Measurements from ENCODE around the gene OR51B5.
"Not testable (repeated sequence)": the region's sequence is repeated elsewhere in the genome, so short reads cannot be mapped to it uniquely, and the experiment has no call there.

OR51B5 gene

GRCh38 chr11:5336331-5336730 lies 7.0 kb downstream of the OR51B5 start:
- no peak for DNase-seq (ENCODE audit: low read depth, low spot score)

DNA sequence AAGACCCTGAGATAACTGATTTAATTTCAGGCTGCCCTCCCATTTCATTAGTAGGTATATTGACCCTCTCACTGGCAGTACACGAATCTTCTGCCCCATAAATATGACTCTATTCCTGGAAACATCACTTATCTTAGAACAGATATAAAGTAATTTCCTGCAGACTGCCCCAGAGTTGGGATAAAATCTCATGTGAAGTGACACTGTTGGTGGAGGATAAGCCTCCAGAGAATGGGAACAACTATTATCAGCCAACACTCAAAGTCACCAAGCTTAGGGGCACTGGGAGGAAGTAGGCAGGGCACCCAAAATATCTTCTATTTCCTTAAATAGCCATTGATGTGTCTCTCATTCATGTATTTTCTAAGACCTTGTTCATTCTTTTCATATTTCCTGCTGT lies 8.2 kb downstream of the OR51B5 start:
- no peak for DNase-seq (ENCODE audit: low read depth, low spot score)

DNA sequence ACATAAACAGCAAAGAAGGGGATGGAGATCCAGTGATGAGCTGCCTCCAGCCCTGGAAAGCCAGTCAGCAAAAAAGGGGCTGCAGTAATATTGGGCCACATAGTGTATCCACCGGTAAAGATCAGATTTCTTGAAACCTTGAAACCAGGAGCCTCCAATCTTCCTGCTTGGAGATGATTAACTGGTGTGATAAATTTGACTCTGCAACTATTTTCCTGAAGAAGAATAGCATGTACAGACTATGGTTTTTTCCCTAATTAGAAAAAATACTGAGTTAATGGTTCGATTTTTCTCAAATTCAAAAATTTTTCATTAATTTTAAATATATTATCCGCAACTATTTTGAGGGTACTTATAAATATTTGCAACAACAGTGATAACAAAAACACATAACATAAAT lies 19.1 kb downstream of the OR51B5 start, which contains the start of gene OR51B2:
Gene OR51B2, minus strand, starts transcription at position 101 of the 400 bp plus-strand sequence. Its CDS starts 0 bp downstream, at position 101.
- no peak for DNase-seq (ENCODE audit: low read depth, low spot score)

GRCh38 chr11:5317292-5317691 lies 26.0 kb downstream of the OR51B5 start:
- no peak for DNase-seq (ENCODE audit: low read depth, low spot score)

- not testable (repeated sequence) for DNase-seq (ENCODE audit: low read depth, low spot score)
These were observed 29.8 kb downstream of the OR51B5 start for GRCh38 chr11:5313326-5314023.

DNA sequence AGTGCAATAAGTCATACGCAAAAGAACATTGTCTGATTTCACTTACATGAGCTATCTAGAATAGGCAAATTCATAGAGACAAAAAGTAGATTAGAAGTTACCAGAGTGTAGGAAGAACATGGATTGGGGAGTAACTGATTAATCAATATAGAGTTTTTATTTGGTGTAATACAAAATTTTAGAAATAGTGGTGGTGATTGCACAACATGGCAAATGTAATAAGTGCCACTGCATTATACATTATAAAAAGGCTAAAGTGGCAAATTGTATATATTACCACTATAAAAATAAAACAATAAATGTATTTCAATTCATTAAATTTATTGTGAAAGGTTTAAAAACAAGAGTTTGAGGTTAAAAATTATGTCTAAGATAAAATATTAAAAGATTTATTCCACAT lies 32.9 kb downstream of the OR51B5 start:
- DNase-seq (ENCODE audit: low read depth, low spot score): no peak

- no peak for DNase-seq (ENCODE audit: low read depth, low spot score)
These were observed 35.9 kb downstream of the OR51B5 start for GRCh38 chr11:5307256-5308019.

DNA sequence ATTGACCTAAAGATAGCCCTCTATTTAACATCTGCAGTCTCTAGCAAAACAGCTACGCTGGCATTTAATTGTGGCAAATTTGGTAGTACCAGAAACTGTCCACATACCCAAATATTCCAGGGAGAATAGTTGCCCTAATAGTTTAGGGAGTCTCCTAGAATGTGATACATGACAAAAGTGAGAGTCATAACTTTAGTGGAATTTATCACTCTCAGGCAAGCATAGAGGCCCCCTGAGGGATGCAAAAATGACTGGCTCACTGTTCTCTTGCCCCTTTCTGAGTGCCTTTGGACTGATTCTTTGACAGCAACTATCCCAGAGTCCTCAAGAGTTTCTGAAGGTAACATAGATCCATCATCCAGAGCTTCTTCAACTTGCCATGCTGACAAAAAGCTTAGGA lies 39.3 kb downstream of the OR51B5 start:
- no peak for DNase-seq (ENCODE audit: low read depth, low spot score)

DNA sequence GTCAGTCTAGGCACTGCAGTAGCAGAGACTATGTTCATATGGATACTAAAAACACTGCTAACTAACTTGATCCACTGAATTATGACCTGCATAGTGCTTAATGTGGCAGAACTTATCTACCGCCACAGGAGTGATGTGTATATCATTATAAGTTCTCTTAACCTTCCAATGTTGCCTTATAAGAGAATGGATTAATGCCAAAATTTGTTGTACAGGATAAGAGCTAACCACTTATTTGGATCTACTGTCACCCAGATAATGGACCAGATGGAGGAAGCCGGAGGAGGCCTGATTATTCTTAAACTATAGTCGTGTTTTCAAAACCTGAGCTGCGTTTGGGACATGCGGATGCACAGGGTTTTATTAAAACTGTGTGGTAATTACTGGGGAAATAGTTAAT lies 39.7 kb downstream of the OR51B5 start:
- DNase-seq (ENCODE audit: low read depth, low spot score): no peak

GRCh38 chr11:5301846-5302245 lies 41.5 kb downstream of the OR51B5 start, which contains the start of gene OR51B4:
Gene OR51B4 (minus strand): TSS chr11:5301946. CDS start chr11:5301946, 0 bp downstream.
- no peak for DNase-seq (ENCODE audit: low read depth, low spot score)

- no peak for DNase-seq (ENCODE audit: low read depth, low spot score)
These were observed 43.1 kb downstream of the OR51B5 start for GRCh38 chr11:5300251-5300650.

DNA sequence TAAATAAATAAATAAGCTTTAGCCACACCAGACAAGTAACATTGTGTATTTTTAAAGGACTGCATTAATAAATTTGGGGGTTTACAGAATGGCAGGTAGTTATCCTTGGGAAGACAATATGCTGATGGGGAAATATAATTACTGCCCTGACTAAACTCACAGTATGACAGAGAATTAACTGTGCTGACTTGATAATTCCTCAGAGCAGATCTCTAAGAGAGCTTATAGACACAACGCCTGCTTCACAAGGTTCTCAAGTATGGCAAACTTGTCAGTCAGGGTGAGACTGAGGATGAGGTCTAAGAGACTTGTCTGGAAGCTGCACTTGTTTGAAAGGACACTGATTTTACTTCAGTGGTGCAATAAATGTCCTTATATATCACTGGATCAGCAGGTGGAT lies 44.9 kb downstream of the OR51B5 start:
- DNase-seq (ENCODE audit: low read depth, low spot score): no peak

GRCh38 chr11:5297721-5298323 lies 45.5 kb downstream of the OR51B5 start:
- no peak for DNase-seq (ENCODE audit: low read depth, low spot score)

DNA sequence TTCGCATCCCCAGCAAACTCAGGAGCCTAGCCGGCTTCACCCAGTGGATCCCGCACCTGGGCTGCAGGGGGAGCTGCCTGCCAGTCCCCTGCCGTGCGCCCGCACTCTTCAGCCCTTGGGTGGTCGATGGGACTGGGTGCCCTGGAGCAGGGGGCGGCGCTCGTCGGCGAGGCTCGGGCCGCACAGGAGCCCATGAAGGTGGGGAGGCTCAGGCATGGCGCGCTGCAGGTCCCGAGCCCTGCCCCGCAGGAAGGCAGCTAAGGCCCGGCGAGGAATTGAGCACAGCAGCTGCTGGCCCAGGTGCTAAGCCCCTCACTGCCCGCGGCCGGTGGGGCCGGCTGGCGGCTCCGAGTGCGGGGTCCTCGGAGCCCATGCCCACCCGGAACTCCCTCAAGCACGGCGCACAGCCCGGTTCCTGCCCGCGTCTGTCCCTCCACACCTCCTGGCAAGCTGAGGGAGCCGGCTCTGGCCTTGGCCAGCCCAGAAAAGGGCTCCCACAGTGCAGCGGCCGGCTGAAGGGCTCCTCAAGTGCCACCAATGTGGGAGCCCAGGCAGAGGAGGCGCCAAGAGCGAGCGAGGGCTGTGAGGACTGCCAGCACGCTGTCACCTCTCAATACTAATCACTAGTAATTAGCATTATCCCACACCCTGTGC lies 48.9 kb downstream of the OR51B5 start:
- DNase-seq (ENCODE audit: low read depth, low spot score): not testable (repeated sequence)

DNA sequence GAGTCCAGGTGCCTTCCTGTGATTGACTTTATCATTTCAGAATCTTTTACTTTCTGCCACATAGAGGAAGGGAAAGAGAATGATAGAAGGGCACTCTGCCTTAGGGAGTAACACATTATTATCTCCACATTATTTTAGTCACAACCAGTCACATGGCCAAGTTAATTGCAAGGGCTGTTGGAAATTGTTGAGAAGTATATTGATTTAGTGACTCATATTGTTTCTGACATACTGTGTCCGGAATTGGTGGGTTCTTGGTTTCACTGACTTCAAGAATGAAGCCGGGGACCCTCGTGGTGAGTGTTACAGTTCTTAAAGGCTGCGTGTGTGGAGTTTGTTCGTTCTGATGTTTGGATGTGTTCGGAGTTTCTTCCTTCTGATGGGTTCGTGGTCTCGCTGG lies 50.3 kb downstream of the OR51B5 start:
- no peak for DNase-seq (ENCODE audit: low read depth, low spot score)

Data from brain pericyte (primary cell).